Measurements from ENCODE around the gene RXFP3. TPM values are rescaled to one million over a fixed set of nuclear protein-coding genes. Genes with fewer than 3 reads are reported as not detected.

The RXFP3 gene
- total and polyA plus RNA-seq, 7 donors, result not detected

DNA sequence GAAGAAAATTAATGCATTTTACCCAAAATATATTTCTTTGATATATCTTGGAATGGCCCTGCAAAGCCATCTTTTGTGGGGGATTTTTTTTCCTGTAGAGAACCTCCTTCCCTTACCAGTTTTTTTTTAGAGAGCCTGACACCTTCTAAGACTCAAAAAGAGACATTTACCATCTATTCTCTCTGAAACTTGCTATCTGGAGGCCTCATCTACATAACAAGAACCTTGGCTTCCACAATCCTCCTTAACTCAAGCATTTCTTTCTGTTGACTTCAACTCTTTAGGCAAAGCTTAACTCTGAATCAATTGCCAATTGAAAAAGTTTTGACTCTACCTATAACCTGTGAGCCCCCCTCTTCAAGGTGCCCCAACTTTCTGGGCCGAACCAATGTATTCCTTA, 42.1 kb downstream of the RXFP3 start:
- Histone ChIP-seq H3K36me3 (ENCODE audit: insufficient read depth in 1 of 2, low read depth in 1 of 2) (no peaks in the 10 kb centered on the region), H3K4me1 (no peaks in the 10 kb centered on the region), H3K4me3 (no peak overlapping the region), H3K27me3 (ENCODE audit: insufficient read depth in 3 of 3, low read length in 2 of 3) (no peaks in the 10 kb centered on the region), H3K9me3 (no peaks in the 10 kb centered on the region), H3K27ac (no peak overlapping the region)
- TF ChIP-seq, protein P1, sequence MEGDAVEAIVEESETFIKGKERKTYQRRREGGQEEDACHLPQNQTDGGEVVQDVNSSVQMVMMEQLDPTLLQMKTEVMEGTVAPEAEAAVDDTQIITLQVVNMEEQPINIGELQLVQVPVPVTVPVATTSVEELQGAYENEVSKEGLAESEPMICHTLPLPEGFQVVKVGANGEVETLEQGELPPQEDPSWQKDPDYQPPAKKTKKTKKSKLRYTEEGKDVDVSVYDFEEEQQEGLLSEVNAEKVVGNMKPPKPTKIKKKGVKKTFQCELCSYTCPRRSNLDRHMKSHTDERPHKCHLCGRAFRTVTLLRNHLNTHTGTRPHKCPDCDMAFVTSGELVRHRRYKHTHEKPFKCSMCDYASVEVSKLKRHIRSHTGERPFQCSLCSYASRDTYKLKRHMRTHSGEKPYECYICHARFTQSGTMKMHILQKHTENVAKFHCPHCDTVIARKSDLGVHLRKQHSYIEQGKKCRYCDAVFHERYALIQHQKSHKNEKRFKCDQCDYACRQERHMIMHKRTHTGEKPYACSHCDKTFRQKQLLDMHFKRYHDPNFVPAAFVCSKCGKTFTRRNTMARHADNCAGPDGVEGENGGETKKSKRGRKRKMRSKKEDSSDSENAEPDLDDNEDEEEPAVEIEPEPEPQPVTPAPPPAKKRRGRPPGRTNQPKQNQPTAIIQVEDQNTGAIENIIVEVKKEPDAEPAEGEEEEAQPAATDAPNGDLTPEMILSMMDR (IDR thresholded peaks at IDR 0.05), result no peak
- intact Hi-C loops (cut with DNase I), result no loop called here
- no peak for DNase-seq
- ATAC-seq, result no peak
- WGBS, 3 donors, result 81 to 89% (median 89%) methylated on average over 1 of the region's 1 CpG

DNA sequence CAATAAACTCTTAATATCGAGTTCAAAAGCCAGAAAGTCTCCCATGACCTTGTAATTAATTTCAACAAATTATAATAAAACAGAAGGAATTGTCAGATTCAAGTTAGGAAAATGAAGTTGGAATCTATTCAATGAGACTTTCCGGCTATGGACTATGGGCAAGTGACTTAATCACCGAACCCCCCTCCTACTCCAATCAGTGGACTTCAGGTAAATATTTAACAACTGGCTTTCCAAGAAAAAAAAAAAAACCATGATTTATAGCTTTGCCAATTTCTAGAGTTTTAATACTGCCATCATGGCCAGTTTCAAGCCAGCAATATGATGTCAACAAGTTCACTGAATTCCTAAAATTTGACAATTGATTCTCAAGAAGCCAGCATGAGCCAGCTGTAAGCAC, 43.8 kb downstream of the RXFP3 start:
- Histone ChIP-seq H3K4me1 (no peaks in the 10 kb centered on the region), H3K27ac (no peak overlapping the region), H3K4me3 (no peak overlapping the region), H3K9me3 (no peaks in the 10 kb centered on the region), H3K27me3 (ENCODE audit: insufficient read depth in 3 of 3, low read length in 2 of 3) (no peaks in the 10 kb centered on the region), H3K36me3 (ENCODE audit: insufficient read depth in 1 of 2, low read depth in 1 of 2) (no peaks in the 10 kb centered on the region)
- intact Hi-C loops (cut with DNase I), result no loop called here
- ATAC-seq (no peak), DNase-seq (no peak)
- TF ChIP-seq, protein P1 (IDR thresholded peaks at IDR 0.05), result no peak
- WGBS, 3 donors, result 86 to 87% (median 87%) methylated on average over 3 of the region's 3 CpGs

DNA sequence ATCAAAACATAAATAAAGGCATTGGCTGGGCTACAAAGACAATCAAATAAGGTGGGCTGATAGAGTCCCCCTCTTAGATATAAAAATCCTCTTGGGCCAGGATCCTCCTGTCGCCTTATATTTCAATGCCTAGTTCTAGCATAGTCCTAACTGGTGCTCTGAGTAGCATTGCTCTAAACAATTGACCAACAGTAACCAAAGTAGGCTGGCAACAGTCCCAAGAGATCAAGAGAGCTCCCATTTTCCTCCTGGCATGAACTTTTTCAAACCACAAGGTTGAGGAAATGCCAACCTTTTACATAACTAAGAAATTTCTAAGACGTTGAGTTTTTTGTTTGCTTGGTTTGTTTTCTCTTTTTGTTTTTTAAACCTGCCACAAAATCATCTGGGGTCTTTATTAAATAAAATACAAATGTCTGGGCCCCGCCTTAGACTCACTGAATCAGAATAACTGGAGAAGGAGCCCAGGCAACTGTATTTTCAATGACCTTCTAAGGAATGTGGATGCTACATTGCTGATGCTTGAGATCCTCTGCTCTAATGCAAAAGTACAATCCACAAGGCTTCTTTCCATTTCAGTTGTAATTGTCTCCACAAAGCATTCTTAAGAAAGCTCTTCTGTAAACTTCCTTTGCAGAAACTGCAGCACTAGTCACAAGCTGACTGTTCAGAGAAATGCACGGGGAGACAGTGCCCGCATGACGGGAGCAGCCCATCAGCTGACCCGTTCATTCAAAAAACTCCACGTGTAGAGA, 45.4 kb downstream of the RXFP3 start:
- no peak for DNase-seq
- Histone ChIP-seq H3K4me3 (no peak overlapping the region), H3K36me3 (ENCODE audit: insufficient read depth in 1 of 2, low read depth in 1 of 2) (peaks cover 0 to 6% of the 10 kb centered on the region in 2 donors), H3K27me3 (ENCODE audit: insufficient read depth in 3 of 3, low read length in 2 of 3) (no peaks in the 10 kb centered on the region), H3K4me1 (no peaks in the 10 kb centered on the region), H3K27ac (no peak overlapping the region), H3K9me3 (no peaks in the 10 kb centered on the region)
- TF ChIP-seq, protein P1 (IDR thresholded peaks at IDR 0.05), result no peak
- 81 to 82% (median 81%) methylated on average over 8 of the region's 8 CpGs for WGBS, 3 donors
- intact Hi-C loops (cut with DNase I), result no loop called here
- no peak for ATAC-seq

DNA sequence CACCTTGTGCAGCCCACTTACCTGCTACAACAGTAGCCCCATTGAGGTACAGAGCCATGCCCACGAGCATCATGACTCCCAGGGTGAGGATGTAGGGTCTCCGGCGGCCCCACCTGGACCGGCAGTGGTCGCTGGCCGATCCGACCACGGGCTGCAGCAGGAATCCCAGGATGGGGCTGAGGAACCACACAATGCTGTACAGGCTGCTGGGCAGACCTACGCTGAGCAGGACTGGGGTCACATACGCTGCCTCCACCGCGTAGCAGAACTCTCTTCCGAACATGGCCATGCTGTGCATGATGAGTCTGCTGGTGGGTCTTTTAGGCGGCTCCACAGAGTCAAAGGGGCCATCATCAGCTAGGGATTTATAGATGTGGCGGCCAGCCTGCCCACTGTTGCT, 48.0 kb downstream of the RXFP3 start:
- H3K27ac ChIP-seq, result no peak overlapping the region
- H3K36me3 ChIP-seq (ENCODE audit: insufficient read depth in 1 of 2, low read depth in 1 of 2), result peaks cover 5 to 32% of the 10 kb centered on the region in 2 donors
- ATAC-seq, result no peak
- TF ChIP-seq, protein P1 (IDR thresholded peaks at IDR 0.05), result no peak
- H3K9me3 ChIP-seq, result no peaks in the 10 kb centered on the region
- H3K4me1 ChIP-seq, result no peaks in the 10 kb centered on the region
- no peaks in the 10 kb centered on the region for H3K27me3 ChIP-seq (ENCODE audit: insufficient read depth in 3 of 3, low read length in 2 of 3)
- no peak for DNase-seq
- intact Hi-C loops (cut with DNase I), result no loop called here
- H3K4me3 ChIP-seq, result no peak overlapping the region
- WGBS, 3 donors, result 97 to 98% (median 97%) methylated on average over 15 of the region's 15 CpGs

DNA sequence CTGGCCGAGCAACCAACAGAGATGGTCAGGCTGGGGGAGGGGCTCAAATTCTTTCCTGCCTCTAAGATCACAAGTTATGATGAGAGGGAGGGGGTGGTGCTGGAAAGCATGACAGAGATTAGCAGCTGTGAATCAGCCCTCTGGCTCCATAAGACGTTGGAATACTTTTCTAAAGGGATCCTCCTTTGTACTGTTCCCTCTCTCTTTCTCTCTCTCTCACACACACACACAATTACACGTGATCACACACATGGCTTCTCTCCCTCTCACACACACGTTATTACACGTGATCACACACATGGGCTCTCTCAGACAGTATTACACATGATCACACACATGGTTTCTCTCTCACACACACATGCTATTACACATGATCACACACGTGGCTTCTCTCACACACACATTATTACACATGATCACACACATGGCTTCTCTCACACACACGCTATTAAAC, 48.5 kb downstream of the RXFP3 start, which contains the start of gene SLC45A2:
Gene SLC45A2, minus strand, starts transcription at position 23 of the 454 bp plus-strand sequence. CDS start 110 bp downstream, outside the sequence.
- Histone ChIP-seq H3K9me3 (no peaks in the 10 kb centered on the region), H3K36me3 (ENCODE audit: insufficient read depth in 1 of 2, low read depth in 1 of 2) (peaks cover 5 to 37% of the 10 kb centered on the region in 2 donors), H3K4me3 (no peak within 1 kb of the TSS), H3K4me1 (no peaks in the 10 kb centered on the region), H3K27me3 (ENCODE audit: insufficient read depth in 3 of 3, low read length in 2 of 3) (no peaks in the 10 kb centered on the region), H3K27ac (no peak within 1 kb of the TSS)
- DNase-seq (no peak), ATAC-seq (no peak)
- 71 to 74% (median 73%) methylated on average over 7 of the region's 7 CpGs for WGBS, 3 donors
- TF ChIP-seq, protein P1 (IDR thresholded peaks at IDR 0.05), result no peak
- intact Hi-C loops (cut with DNase I), result no loop called here

All from psoas muscle (tissue), 8 donors.